Transverse colon (tissue), 3 donors: ENCODE data around the gene ADGRB3.

ENCODE experiments used
- EP300 ChIP-seq: sonication (generic); formaldehyde crosslinking; IDR thresholded peaks from one replicate; pipeline ENCODE4 v1.6.1; 2017; ENCODE audit warnings: antibody characterized with exemption, low read depth
- POLR2A ChIP-seq: fragments of 450-650 bp; IDR thresholded peaks from one replicate; pipeline ENCODE4 v1.6.1; 2016; ENCODE audit warnings: antibody characterized with exemption, mild to moderate bottlenecking, moderate library complexity
- TF ChIP-seq, protein P1 (sequence below), 5 experiments: fragments of 200-600 bp in 3 of 5; fragments of 450-650 bp in 2 of 5; sonication (generic) in 3 of 5; IDR thresholded peaks; 1 replicate in 2 of 5; 2 replicates in 3 of 5; pipeline ENCODE4 v1.5.1; 2016 to 2017; ENCODE audit warnings: antibody characterized with exemption in 5 of 5, inconsistent platforms in 3 of 5, mild to moderate bottlenecking in 2 of 5, moderate library complexity in 1 of 5

DNA sequence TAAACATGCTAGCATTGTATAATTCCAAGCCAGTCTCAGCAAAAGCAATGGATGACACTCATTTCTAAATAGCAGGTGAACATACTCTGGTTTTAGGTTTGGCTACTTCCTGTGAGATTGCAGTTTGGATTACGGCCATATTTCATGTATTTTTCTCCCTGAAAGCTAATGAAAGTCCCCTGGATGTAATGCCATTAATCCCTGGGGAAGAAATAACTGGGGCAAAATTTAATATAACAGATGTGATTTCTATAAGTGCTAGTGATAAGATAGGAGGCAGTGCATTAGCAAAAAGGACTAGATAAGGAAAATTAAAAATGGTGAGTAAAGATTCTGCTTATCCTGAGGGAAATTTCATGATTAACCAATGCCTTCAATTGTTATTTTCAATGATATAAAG lies 238.2 kb downstream of the ADGRB3 start:
- no peak for TF ChIP-seq POLR2A
- TF ChIP-seq, protein P1, sequence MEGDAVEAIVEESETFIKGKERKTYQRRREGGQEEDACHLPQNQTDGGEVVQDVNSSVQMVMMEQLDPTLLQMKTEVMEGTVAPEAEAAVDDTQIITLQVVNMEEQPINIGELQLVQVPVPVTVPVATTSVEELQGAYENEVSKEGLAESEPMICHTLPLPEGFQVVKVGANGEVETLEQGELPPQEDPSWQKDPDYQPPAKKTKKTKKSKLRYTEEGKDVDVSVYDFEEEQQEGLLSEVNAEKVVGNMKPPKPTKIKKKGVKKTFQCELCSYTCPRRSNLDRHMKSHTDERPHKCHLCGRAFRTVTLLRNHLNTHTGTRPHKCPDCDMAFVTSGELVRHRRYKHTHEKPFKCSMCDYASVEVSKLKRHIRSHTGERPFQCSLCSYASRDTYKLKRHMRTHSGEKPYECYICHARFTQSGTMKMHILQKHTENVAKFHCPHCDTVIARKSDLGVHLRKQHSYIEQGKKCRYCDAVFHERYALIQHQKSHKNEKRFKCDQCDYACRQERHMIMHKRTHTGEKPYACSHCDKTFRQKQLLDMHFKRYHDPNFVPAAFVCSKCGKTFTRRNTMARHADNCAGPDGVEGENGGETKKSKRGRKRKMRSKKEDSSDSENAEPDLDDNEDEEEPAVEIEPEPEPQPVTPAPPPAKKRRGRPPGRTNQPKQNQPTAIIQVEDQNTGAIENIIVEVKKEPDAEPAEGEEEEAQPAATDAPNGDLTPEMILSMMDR (IDR thresholded peaks at IDR 0.05): no peak
- no peak for TF ChIP-seq EP300
